ENCODE measurements around the gene HTT.

GRCh38 chr4:3034231-3034630 is 40.2 kb upstream of the HTT start:
- TF ChIP-seq CTCF (IDR thresholded peaks at IDR 0.05; ENCODE audit: low read depth, low read length, missing input control) = no peak
- no peak for TF ChIP-seq GABPA (IDR thresholded peaks at IDR 0.05 in 1 of 2, conservative IDR thresholded peaks at IDR 0.05 in 1 of 2)
- no peak for TF ChIP-seq TAF1 (conservative IDR thresholded peaks at IDR 0.05)
- TF ChIP-seq YY1 (IDR thresholded peaks at IDR 0.05) = no peak
- TF ChIP-seq MAX (IDR thresholded peaks at IDR 0.05) = no peak
- TF ChIP-seq REST (IDR thresholded peaks at IDR 0.05) = no peak
- TF ChIP-seq JUND (IDR thresholded peaks at IDR 0.05) = no peak
- no peak for TF ChIP-seq EGR1 (IDR thresholded peaks at IDR 0.05; ENCODE audit: low read depth in 2 of 2)
- no peak for TF ChIP-seq HNF4A (conservative IDR thresholded peaks at IDR 0.05)
